ENCODE measurements around the gene SH3PXD2A. TPM values are rescaled to one million over a fixed set of nuclear protein-coding genes. Genes with fewer than 3 reads are reported as not detected.

Gene SH3PXD2A
- total RNA-seq, 1 donor from 2014 or later: 8.2 TPM

DNA sequence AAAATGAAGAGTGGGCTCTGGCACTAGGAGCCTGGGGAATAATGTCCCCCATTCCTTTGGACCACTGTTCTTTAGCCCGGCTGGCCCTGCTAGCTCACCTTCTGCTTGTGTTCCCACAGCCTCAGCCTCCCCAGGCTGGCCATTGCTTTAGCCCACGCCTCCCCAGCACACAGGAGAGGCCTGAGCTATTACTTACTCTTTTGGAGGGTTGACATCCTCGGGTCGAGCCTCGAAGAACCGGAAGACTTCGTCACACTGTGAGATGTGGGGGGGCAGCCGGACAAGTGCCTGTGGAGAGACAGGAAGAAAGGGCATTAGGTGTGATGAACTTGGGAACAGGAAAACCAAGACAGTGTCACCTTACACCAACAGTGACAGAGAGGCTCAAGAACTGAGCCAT is 131.3 kb downstream of the SH3PXD2A start:
- no peak for DNase-seq (ENCODE audit: low read depth)

DNA sequence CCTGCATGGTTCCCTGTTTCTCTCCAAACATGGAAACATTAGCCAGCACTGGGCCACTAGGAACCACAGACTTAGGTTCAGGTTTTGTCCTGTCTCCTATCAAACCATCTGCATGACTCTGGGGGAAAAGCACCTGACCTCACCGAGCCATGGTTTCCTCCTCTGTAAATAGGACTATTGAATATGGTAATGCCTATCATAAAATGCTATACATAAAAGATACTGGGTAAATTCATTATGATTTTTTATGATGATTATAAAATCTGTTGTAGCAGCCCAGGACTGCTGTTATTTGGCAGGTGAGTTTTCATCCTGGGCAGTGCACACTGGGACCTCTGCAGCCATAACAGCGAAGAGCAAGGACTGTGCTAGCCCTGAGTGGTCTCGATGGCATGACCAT is 131.8 kb downstream of the SH3PXD2A start:
- no peak for DNase-seq (ENCODE audit: low read depth)

DNA sequence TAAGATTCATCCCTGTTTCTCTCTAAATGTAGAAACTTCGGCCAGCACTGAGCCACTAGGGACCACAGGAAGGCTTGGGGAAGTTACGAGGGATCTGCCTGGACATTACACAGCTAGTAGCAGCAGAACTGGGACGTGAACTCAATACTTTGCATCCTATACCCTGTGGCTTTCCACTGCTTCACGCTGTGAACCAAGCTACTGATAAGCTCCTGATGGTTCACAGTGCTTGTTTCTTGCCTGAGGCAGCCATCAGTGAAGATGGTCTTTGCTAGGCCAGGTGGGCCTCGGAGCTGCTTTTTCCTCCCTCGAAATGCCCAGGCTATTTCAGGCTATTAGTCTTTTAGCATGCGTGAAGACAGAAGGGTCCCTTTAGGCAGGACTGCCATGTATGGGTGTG is 132.7 kb downstream of the SH3PXD2A start:
- DNase-seq (ENCODE audit: low read depth): no peak

DNA sequence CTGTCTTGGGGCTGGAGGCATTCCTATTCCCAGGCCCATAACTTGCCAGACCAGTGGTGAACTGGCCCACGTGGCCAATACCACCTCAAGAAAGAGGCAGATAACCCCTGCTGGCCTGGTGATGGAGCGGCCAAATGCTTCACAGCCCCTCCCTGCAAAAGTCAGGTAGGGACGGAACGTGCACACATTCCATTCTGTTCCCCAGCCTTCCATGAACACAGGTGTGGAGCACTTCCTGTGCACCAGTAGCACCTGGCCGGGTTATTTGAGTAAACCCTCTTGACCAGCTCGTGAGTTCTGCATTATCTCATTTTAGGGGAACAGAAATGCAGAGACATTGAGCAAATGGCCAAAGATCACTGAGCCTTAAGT is 134.4 kb downstream of the SH3PXD2A start:
- DNase-seq (ENCODE audit: low read depth): no peak

DNA sequence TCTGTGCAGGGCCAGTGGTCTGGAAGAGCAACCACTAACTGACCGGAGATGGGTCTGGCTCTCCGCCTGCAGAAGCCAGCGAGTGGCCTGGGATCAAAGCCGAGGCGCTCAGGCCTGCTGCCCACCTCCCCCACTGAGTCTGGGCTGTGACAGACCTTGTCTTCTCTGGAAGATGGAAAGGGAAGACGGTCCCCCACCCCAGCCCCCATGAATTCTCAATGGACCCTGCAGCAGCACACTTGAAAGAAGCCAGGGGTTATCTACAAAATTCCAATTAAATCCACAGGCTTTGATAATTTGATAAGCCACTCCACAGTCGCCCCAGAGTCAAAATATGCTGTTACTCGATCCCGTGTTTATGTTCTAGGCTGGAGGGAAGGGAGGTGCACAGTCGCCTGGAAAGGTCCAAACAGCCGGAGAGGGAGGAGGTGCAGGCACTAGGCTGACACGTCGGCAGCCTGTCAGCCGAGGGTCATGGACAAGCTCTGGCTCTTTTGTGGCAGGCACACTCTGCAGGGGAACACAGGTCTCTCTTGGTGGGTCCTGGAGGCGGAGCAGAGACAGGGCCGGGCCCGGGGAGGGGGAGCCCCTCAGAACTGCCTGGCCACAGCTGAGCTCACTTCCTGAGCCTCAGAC is 134.9 kb downstream of the SH3PXD2A start:
- no peak for DNase-seq (ENCODE audit: low read depth)

DNA sequence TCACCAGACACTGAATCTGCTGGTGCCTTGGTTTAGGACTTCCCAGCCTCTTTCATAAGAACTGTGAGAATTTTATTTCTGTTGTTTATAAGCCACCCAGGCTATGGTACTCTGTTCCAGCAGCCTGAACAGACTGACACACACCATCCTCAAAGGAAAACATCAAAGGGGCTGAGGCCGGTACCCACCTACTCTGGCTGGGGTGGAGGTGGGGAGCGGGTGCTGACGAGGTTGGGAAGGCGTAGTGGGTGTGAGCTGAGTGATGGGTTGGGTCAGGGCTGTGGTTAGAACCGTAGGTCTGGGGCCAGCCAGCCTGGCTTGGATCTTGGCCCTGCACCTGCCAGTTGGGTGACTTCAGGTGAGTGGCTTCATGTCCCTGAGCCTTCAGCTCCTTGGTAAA is 136.3 kb downstream of the SH3PXD2A start:
- DNase-seq (ENCODE audit: low read depth): no peak

DNA sequence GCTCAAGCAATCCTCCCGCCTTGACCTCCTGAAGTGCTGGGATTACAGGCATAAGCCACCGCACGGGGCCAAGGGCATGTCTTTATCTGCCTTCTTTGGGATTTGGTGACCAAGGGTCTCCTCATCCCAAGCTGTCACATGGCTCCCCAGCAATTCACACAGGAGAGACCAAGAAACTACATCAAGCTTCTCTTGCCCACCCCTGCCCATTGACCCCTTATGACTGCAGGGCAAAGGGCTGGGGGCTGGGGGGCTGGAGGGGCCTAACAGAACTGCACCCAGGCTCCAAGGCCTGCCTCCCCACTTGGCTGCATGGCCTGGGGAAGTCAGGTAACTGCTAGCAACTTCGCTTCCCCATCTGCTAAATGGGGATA is 137.1 kb downstream of the SH3PXD2A start:
- no peak for DNase-seq (ENCODE audit: low read depth)

DNA sequence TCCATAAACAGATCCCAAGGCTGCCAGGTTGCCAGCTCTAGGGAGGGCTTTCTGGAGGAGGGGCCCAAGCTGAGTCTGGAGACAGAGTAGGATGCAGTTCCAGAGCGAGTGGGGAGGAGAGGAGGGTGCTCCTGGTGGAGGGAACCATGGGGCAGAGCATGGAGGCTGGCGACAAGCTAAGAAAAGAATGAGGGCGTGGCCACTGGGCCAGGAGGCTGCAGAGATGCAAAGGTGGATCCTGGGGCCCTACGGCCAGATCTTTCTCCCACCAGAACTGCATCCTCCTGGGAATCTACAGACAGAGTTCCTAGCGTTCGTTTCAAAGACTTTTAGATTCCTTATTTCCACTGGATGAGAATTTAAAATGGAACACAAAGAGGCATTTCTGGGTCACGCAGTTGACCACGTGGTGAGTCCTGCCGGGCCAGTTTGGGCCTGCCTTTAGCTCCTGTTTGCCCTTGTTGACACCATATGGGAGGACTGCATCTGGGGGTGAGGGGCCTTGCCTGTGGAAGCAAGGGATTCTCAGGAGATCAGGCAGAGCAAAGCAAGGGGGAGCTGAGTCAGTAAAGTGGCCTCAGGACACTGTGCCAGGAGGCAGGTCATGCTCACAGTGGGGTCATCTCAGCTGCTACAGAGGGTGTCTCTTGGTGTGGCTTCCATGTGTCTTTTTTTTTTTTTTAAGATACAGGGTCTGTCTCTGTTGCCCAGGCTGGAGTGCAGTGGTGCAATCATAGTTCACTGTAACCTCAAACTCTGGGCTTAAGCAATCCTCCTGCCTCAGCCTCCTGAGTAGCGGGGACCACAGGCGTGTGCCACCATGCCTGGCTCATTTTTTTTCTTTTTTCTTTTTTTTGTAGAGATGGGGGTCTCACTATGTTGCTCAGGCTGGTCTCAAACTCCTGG is 137.8 kb downstream of the SH3PXD2A start:
- DNase-seq (ENCODE audit: low read depth): no peak

DNA sequence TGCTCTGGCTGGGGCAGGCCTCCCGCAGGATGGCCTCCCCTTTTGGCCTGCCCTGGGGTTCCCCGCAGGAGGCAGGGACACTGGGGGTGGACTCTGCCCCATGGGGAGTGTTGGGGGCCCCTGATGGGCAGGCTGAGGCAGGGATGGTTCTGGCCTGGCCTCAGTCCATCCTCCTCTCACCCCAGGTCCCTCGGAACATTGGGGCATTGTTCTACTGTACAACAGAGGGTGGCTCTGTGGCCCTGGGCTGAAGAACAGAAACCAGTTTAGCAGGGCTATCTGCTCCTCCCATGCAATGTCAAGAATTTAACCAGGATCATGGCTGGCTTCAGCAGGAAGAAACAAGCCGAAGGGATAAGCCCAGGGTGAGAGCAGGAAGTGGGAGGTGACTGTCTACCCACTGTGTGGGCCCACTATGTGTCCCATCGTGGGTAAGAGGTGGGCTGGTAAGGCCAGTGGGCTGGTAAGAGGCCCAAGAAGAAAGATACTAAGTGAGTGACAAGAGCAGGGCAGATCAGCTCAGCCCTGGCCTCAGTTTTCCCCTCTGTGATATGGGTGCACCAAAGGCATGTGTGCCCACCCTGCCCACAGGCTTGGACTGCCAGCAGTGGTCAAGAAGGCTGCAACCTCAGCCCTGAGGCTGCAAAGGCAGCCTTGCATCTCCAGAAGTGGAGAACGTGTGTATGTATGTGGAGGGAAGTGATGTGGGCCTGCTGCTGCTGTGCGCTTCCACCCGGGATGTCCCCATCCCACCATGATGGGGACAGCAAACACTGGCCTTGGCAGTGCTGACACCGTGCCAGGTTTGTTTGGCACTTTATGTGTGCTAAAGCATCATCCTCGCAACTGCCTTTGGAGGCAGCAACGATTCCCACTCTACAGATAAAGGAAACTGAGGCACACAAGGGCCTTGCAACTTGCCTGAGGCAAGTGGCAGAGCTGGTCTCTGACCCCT is 138.9 kb downstream of the SH3PXD2A start:
- DNase-seq (ENCODE audit: low read depth): peak; percentile 37

DNA sequence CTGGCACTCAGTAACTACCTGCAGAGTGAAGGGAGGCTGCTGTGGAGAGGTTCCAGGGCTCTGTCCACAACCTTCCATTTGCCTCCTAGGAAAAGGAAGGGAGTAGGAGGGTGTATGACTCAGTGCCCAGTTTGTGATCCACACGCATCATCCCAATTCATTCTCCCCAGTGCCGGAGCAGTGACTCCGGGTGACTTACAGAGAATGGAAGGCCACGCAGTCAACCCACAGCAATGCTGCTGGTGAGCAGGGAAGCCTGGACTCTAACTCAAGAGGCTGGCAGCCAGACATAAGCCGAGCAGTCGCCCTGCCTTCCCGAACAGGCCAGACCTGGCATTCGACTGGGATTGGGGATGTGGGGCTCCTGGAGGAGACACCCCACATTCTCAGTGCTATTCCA is 139.9 kb downstream of the SH3PXD2A start:
- peak; percentile 79 for DNase-seq (ENCODE audit: low read depth)

DNA sequence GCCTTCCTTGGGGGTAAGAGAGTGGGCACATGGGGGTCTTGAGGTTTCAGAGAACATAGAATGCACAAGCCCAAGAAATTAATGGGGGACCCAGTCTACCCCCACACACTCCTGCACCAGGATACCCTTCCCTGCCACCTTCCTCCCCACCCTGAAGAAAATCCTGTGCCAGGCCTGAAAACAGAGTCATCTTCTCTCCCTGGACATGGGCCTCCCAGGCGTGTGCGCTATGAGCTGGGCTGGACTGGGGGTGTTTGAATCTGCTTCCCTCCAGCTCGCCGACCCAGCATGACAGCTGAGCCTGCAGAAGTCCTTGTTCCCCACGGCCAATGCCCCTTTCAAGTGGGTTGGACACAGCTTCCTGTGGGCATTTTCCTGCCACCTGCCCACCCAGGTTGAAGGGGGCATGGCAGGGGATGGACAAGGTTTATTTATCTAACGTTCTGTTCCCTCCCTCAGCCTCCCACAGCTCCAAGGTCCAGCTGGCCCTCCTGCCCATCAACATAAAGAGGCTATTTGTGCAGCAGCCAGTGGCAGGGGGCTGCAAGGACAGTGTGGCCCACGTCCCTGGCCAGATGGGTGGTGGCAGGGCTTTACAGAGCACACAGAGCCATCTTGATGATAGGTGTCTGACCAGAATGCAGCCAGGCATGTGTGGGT is 141.0 kb downstream of the SH3PXD2A start:
- no peak for DNase-seq (ENCODE audit: low read depth)

DNA sequence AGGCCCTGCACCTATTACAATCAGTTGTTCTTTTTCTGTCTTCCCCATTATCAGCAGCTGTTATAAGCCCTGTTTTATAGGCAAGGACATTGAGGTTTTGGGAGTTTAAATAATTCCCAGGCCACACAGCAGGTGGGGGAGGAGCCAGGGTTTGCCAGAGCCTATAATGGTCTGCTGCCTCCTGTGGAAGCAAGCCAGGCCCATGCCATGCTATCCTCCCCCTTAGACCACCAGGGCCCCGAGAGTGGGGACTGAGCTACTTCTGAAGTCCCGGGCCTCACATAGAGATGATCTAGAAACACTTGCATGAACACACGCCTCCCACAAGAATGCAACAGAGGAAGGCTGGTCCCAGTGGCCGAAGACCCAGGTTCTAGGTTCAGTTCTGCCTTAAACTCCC is 141.7 kb downstream of the SH3PXD2A start:
- no peak for DNase-seq (ENCODE audit: low read depth)

DNA sequence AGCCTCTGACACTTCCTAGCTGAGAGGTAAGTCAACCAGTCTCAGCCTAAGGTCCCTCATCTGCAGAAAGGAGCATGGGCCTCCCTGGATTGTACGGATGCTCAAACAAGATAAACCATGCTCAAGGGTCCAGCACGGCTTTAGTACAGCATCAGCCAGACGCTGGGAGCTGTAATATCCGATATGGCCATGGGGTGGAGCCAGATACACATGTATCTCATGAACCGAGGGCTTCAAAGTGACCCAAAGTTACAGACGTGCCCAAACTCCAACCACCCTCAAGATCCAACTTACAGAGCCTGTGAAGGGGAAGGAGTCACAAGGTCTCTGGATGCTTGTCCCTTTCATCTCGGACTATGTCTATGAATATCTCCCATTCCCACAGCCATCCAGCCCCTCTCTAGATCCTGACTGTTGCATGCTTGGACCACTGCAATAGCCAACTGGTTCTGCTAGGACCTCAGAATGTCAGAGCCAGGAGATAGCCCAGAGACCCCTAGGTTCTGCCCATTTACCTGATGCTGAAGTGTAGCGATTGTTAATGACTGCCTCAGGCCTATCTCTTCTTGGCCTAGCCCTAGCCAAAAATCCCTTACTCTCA is 142.4 kb downstream of the SH3PXD2A start:
- DNase-seq (ENCODE audit: low read depth): peak; percentile 56

DNA sequence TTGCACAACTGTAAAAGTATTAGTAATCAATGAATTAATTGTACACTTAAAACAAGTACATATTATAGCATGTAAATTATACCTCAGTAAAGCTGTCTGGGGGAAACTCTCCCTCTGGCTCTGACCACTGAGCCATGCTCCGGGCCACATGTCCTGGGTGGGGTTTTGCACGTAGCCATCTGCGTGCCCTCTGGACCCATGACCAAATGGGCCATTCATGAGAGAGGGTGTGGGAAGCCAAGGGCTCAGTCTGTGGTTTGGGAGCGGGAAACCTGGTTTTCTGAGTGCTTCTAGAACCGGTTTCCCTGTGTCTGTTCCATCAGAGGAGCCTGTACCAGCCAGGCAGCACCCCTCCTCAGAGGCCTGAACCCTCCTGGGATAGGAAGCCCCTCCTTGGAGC is 143.2 kb downstream of the SH3PXD2A start:
- DNase-seq (ENCODE audit: low read depth): no peak

DNA sequence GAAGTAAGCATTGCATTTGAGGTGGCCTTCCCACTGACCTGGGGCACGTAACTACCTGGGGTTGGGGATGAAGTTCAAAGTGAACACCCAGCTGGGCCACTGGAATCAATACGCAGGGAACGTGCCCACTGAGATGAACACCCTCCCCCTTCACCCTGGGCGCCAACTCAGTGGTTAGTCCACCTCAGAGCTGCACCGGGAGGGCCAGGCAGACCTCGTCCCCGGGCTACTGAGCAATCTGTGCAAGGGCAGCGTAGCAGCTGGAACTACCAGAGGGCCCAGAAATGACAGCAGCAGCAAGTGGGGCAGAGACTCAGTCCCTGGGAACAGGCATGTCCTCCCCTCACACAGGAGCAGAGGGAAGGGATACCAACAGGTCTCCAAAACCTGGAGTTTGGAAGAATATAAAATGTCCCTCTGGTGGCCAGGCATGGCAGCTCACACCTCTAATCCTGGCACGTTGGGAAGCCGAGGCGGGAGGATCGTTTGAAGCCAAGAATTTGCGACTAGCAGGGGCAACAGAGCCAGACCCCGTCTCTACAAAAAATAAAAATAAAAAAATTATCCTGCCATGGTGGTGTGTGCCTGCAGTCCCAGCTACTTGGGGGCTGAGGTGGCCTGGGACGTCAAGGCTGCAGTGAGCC is 143.9 kb downstream of the SH3PXD2A start:
- no peak for DNase-seq (ENCODE audit: low read depth)

DNA sequence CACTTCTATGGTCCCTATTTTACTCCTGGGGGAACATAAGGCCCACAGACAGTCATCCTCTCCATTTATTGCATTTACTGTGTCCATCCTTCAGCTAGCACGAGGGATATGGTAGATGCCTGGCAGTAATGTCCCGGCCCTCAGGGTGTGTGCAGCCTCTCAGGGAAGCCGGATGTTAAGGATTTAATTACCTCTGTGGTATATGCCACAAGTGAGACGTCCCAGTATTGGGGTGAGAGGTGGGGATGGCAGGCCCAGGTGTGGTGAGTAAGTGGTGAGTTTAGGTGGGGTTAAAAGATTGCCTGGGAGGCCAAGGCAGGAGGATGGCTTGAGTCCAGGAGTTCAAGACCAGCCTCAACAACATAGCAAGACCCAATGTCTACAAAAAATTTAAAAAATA is 144.9 kb downstream of the SH3PXD2A start:
- DNase-seq (ENCODE audit: low read depth): no peak

DNA sequence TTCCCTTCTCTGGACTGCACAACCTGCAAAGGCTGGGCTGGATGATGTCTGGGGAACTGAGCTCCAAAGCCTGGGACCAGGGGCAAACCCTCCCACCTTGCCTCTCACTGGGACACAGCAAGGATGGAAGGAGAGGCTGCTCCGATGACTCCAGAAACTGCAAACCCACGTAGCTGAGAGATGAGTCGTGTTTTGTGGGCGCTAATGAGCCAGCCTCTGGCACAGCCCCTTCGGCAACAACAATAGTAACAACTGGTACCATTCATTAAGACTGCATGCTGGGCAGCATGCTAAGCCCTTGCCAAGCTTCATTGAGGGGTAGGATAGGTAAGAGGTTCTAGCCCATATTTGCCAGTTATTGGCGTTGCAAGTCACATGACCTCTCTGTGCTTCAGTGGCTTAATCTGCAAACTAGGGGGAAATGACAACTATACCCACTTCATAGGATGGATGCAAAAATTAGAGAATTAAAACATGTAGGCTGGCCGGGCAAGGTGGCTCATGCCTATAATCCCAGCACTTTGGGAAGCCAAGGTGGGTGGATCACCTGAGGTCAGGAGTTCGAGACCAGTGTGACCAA is 145.9 kb downstream of the SH3PXD2A start:
- peak; percentile 84 for DNase-seq (ENCODE audit: low read depth)

DNA sequence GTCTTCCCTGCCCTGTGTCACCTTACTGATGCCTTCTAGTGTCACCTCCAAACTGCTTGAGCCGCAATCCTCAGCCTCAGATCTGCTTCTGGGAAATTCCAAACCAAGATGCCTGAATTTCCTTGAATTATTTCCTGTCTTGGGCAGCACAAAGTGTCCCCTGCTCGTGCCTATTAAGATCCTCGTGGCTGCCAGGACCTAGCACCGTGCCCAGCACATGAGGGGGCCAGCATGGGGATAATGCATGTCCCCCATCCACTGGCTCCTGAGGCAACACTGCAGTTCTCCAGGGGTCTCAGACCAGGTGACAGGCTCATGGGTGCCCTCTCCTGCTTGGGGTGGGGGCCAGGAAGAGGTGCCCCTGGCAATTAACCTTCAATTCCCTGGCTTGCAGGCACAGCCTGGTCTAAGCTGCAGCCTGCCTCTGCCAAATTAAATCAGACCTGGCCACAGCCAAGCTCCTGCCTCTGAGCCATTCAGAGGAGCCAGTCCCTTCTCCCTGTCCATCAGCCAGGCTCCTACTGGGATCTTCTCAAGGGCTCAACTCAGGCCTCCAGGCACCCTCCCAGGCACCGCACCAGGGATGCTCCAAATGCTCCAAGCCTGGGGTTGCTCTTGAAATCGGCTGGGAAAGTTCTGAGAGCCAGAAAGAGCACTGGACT is 146.6 kb downstream of the SH3PXD2A start:
- no peak for DNase-seq (ENCODE audit: low read depth)

DNA sequence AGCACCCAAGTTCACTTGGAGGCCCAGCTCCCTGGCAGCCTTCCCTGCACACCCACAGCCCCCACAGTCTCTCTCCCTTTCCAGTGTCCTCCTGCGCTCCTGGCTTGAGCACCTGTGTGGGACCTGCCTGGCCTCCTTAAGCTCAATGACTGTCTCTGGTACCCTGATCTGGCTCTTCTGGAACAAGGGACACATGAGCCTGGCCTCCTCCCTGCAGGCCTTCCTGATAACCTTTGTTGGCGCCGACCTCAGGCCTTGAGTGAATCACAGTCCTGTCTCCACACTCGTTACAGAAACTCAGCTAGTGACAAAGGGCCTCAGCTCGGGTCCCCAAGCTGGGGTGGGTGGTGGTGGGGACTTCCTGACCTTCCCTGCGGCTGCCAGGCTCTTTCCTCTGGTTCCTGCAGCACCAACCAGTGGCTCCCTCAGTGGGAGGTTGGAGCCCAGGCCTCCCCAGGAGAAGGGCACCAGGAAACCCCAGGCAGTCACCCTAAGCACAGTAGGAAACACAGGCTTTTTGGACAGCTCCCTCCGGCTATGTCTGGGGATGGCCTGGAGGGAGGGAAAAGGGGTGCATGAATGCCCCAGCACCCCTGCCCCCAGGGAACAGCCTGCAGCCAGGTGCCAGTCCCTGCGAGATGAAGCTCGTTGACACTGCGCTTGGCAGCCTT is 147.3 kb downstream of the SH3PXD2A start:
- no peak for DNase-seq (ENCODE audit: low read depth)

Measured in renal cortical epithelial cell (primary cell).